Testis (tissue), 2 donors: ENCODE measurements around the gene MACROD2.

Experiments used
- POLR2A ChIP-seq: fragments of 450-650 bp; IDR thresholded peaks from one replicate; pipeline ENCODE4 v1.6.1; 2017; ENCODE audit warnings: antibody characterized with exemption, mild to moderate bottlenecking, moderate library complexity
- TF ChIP-seq, protein P1 (sequence below), 3 experiments: fragments of 450-650 bp in 2 of 3; fragments of 200-600 bp in 1 of 3; sonication (generic) in 1 of 3; IDR thresholded peaks; one replicate each; pipeline ENCODE4 v1.5.1; 2016 to 2019; ENCODE audit warnings: antibody characterized with exemption in 3 of 3, mild to moderate bottlenecking in 2 of 3, moderate library complexity in 1 of 3

DNA sequence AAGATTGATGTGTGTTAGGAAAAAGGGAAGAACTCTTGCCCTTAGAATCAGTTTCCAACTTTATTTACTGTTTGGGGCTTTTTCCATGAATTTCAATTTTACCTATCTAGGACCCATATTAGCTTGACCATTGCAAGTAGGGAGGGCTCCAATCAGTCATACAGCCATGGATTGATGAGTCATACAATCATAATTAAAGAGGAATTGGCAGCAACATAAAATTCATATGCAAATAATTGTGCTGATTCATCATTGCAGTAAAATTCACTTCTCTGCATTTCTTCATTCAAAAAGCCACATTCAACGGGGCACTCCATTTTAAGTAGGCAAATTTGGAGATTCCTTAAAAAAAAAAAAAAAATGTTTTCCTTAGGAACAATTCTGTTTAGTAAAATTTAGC is 1561.6 kb downstream of the MACROD2 start:
- TF ChIP-seq, protein P1, sequence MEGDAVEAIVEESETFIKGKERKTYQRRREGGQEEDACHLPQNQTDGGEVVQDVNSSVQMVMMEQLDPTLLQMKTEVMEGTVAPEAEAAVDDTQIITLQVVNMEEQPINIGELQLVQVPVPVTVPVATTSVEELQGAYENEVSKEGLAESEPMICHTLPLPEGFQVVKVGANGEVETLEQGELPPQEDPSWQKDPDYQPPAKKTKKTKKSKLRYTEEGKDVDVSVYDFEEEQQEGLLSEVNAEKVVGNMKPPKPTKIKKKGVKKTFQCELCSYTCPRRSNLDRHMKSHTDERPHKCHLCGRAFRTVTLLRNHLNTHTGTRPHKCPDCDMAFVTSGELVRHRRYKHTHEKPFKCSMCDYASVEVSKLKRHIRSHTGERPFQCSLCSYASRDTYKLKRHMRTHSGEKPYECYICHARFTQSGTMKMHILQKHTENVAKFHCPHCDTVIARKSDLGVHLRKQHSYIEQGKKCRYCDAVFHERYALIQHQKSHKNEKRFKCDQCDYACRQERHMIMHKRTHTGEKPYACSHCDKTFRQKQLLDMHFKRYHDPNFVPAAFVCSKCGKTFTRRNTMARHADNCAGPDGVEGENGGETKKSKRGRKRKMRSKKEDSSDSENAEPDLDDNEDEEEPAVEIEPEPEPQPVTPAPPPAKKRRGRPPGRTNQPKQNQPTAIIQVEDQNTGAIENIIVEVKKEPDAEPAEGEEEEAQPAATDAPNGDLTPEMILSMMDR (IDR thresholded peaks at IDR 0.05), result no peak
- no peak for TF ChIP-seq POLR2A
